ENCODE results near the gene COIL. TPM values are rescaled to one million over a fixed set of nuclear protein-coding genes. Genes with fewer than 3 reads are reported as not detected.

Gene COIL
- total and polyA plus RNA-seq, 2 of the 13 experiments (the other 11 are each of a cell fraction or from before 2014, with no cell fraction given) = 8.1 to 29.4 TPM

DNA sequence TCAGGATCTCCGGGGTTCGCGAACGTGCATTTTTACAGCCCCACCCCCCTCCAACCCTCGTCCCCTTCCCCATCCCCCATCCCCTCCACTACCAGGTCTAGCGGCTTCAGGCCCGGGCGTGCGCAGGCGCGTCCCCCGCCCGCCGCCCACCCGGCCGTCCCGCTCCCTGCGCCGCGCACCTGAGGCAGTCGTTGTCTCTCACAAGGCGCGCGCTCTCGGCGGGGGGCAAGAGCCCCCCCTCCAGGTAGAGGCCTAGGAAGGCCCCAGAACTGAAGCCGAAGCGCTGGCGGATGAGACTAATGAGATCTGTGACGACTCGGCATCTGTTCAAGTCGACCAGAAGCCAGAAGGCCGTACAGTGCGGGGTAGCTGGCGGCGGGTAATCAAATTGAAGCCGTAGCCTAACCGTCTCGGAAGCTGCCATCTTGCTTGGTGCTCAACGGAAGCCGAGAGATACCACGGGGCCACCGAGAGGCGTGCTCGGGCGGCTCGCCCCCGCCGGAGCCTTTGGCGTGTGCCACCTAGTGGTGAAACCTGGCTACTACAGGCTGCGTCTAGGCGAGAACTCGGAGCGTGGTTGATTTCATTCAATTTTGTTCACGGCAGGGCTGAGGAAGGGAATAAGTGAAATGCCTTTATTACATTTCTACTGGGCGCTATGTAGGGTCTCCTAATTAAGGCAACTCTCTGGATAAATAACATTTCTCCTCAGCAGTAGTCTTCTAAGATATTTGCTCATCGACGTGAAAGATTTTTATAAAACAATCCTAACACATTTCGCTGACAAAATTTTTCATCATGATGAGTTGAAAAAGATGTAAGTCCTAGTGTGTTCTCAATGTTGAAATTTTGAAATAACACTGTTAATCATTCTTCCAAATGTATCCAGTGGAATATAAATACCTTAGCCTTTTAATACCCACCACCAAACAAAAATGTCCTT is at the start of gene COIL (continued):
- no peak for TF ChIP-seq ZNF629 (CRISPR knock-in tag; conservative IDR thresholded peaks at IDR 0.05)
- peak; percentile 95 for TF ChIP-seq HOXA5 (CRISPR knock-in tag; IDR thresholded peaks at IDR 0.05)
- TF ChIP-seq ZNF557 (CRISPR knock-in tag; IDR thresholded peaks at IDR 0.05) = peak; percentile 37; the same call in 1 of the 2 replicates
- TF ChIP-seq, protein P1, sequence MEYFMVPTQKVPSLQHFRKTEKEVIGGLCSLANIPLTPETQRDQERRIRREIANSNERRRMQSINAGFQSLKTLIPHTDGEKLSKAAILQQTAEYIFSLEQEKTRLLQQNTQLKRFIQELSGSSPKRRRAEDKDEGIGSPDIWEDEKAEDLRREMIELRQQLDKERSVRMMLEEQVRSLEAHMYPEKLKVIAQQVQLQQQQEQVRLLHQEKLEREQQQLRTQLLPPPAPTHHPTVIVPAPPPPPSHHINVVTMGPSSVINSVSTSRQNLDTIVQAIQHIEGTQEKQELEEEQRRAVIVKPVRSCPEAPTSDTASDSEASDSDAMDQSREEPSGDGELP (IDR thresholded peaks at IDR 0.05; ENCODE audit: borderline replicate concordance, low read depth) = no peak
- TF ChIP-seq NFE2L2 (IDR thresholded peaks at IDR 0.05; ENCODE audit: low read length) = no peak
- TF ChIP-seq CC2D1A (CRISPR knock-in tag; IDR thresholded peaks at IDR 0.05) = 0 out of 2 replicates have a peak, but pooled peaks have one; percentile 70
- TF ChIP-seq SALL1 (CRISPR knock-in tag; IDR thresholded peaks at IDR 0.05) = peak; percentile 92
- 0 out of 2 replicates have a peak, but pooled peaks have one; percentile 25 for TF ChIP-seq ZNF451 (CRISPR knock-in tag; IDR thresholded peaks at IDR 0.05)
- no peak for TF ChIP-seq FOXO1 (CRISPR knock-in tag; IDR thresholded peaks at IDR 0.05)
- TF ChIP-seq ZNF839 (CRISPR knock-in tag; IDR thresholded peaks at IDR 0.05; ENCODE audit: borderline replicate concordance) = 0 out of 2 replicates have a peak, but pooled peaks have one; percentile 87
- TF ChIP-seq, protein P2, sequence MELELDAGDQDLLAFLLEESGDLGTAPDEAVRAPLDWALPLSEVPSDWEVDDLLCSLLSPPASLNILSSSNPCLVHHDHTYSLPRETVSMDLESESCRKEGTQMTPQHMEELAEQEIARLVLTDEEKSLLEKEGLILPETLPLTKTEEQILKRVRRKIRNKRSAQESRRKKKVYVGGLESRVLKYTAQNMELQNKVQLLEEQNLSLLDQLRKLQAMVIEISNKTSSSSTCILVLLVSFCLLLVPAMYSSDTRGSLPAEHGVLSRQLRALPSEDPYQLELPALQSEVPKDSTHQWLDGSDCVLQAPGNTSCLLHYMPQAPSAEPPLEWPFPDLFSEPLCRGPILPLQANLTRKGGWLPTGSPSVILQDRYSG (CRISPR knock-in tag; IDR thresholded peaks at IDR 0.05) = peak; percentile 87; the same call in 1 of the 2 replicates
- TF ChIP-seq, protein P3, sequence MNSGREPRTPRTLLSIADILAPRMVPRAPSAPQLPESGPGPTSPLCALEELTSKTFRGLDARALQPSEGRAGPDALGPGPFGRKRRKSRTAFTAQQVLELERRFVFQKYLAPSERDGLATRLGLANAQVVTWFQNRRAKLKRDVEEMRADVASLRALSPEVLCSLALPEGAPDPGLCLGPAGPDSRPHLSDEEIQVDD (CRISPR knock-in tag; IDR thresholded peaks at IDR 0.05; ENCODE audit: borderline replicate concordance) = peak; percentile 70; the same call in 1 of the 2 replicates
- TF ChIP-seq, protein P4, sequence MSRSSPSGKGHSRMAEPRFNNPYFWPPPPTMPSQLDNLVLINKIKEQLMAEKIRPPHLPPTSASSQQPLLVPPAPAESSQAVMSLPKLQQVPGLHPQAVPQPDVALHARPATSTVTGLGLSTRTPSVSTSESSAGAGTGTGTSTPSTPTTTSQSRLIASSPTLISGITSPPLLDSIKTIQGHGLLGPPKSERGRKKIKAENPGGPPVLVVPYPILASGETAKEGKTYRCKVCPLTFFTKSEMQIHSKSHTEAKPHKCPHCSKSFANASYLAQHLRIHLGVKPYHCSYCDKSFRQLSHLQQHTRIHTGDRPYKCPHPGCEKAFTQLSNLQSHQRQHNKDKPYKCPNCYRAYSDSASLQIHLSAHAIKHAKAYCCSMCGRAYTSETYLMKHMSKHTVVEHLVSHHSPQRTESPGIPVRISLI (CRISPR knock-in tag; IDR thresholded peaks at IDR 0.05; ENCODE audit: borderline replicate concordance) = 0 out of 2 replicates have a peak, but pooled peaks have one; percentile 50
- TF ChIP-seq TARDBP (CRISPR knock-in tag; IDR thresholded peaks at IDR 0.05) = peak; percentile 84
- no peak for TF ChIP-seq ZNF10 (CRISPR knock-in tag; IDR thresholded peaks at IDR 0.05; ENCODE audit: borderline replicate concordance, low read depth)
- TF ChIP-seq ZNF567 (CRISPR knock-in tag; IDR thresholded peaks at IDR 0.05; ENCODE audit: borderline replicate concordance) = peak; percentile 93; the same call in 1 of the 2 replicates
- 0 out of 2 replicates have a peak, but pooled peaks have one; percentile 72 for TF ChIP-seq MIER3 (CRISPR knock-in tag; IDR thresholded peaks at IDR 0.05; ENCODE audit: borderline replicate concordance)
- TF ChIP-seq ZNF263 (CRISPR knock-in tag; IDR thresholded peaks at IDR 0.05) = peak; percentile 47; the same call in 1 of the 2 replicates
- no peak for TF ChIP-seq MBNL3 (CRISPR knock-in tag; conservative IDR thresholded peaks at IDR 0.05)
- TF ChIP-seq MTF2 (CRISPR knock-in tag; IDR thresholded peaks at IDR 0.05; ENCODE audit: borderline replicate concordance) = no peak
- TF ChIP-seq GATA4 (IDR thresholded peaks at IDR 0.05; ENCODE audit: borderline replicate concordance, low read depth) = 0 out of 2 replicates have a peak, but pooled peaks have one; percentile 35
- TF ChIP-seq ZNF672 (CRISPR knock-in tag; IDR thresholded peaks at IDR 0.05) = no peak
- peak; percentile 60; the same call in 1 of the 2 replicates for TF ChIP-seq U2AF2 (IDR thresholded peaks at IDR 0.05; ENCODE audit: low read depth, low read length)
- TF ChIP-seq, protein P5, sequence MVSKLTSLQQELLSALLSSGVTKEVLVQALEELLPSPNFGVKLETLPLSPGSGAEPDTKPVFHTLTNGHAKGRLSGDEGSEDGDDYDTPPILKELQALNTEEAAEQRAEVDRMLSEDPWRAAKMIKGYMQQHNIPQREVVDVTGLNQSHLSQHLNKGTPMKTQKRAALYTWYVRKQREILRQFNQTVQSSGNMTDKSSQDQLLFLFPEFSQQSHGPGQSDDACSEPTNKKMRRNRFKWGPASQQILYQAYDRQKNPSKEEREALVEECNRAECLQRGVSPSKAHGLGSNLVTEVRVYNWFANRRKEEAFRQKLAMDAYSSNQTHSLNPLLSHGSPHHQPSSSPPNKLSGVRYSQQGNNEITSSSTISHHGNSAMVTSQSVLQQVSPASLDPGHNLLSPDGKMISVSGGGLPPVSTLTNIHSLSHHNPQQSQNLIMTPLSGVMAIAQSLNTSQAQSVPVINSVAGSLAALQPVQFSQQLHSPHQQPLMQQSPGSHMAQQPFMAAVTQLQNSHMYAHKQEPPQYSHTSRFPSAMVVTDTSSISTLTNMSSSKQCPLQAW (CRISPR knock-in tag; IDR thresholded peaks at IDR 0.05) = peak; percentile 89
- TF ChIP-seq ZNF343 (CRISPR knock-in tag; IDR thresholded peaks at IDR 0.05) = 0 out of 2 replicates have a peak, but pooled peaks have one; percentile 70
